Smooth muscle cell (in vitro differentiated cells): ENCODE data around the gene ZNF385C. TPM values are rescaled to one million over a fixed set of nuclear protein-coding genes. Genes with fewer than 3 reads are reported as not detected.
A peak's percentile ranks its signal among the peaks of the same experiment; 100 is the strongest.

Experiments used
- DNase-seq: peaks from one replicate; lab custom pipeline; 2025; ENCODE audit not compliant: unreplicated experiment; lab: John Stamatoyannopoulos, UW
- H2AFZ ChIP-seq: fragments of 200-600 bp; sonication (generic); 2 replicates; pipeline ENCODE4 v1.6.0; 2016; ENCODE audit warnings: antibody characterized with exemption, low read depth, mild to moderate bottlenecking
- H3F3A ChIP-seq: fragments of 200-600 bp; sonication (generic); 2 replicates; pipeline ENCODE4 v1.6.0; 2017; ENCODE audit warnings: antibody characterized with exemption, low read depth
- H3K27ac ChIP-seq: fragments of 200-600 bp; sonication (generic); 2 replicates; pipeline ENCODE4 v1.5.1; 2016; ENCODE audit warnings: low read depth, mild to moderate bottlenecking
- H3K27me3 ChIP-seq: fragments of 200-600 bp; sonication (generic); 2 replicates; pipeline ENCODE4 v1.6.1; 2016; ENCODE audit warnings: low read depth, mild to moderate bottlenecking
- H3K36me3 ChIP-seq: fragments of 200-600 bp; sonication (generic); 2 replicates; pipeline ENCODE4 v1.5.1; 2016; ENCODE audit warnings: low read depth
- H3K4me1 ChIP-seq: fragments of 200-600 bp; sonication (generic); 2 replicates; pipeline ENCODE4 v1.5.1; 2016; ENCODE audit warnings: low read depth
- H3K4me2 ChIP-seq: fragments of 200-600 bp; sonication (generic); 2 replicates; pipeline ENCODE4 v1.6.0; 2016; ENCODE audit warnings: mild to moderate bottlenecking
- H3K4me3 ChIP-seq: fragments of 200-600 bp; sonication (generic); 2 replicates; pipeline ENCODE4 v1.5.1; 2016; ENCODE audit warnings: mild to moderate bottlenecking
- H3K79me2 ChIP-seq: fragments of 200-600 bp; sonication (generic); 2 replicates; pipeline ENCODE4 v1.6.0; 2016; ENCODE audit warnings: low read depth, mild to moderate bottlenecking
- H3K9ac ChIP-seq: fragments of 200-600 bp; sonication (generic); 2 replicates; pipeline ENCODE4 v1.6.0; 2016; ENCODE audit warnings: low read depth
- H3K9me3 ChIP-seq: fragments of 200-600 bp; sonication (generic); replicated peaks from 2 replicates; pipeline ENCODE4 v1.5.1; 2016; ENCODE audit warnings: low read depth
- H4K20me1 ChIP-seq: fragments of 200-600 bp; sonication (generic); 2 replicates; pipeline ENCODE4 v1.6.0; 2016; ENCODE audit warnings: low read depth
- CTCF ChIP-seq: fragments of 200-600 bp; sonication (generic); IDR thresholded peaks from 2 replicates; pipeline ENCODE4 v1.5.1; 2017; ENCODE audit warnings: borderline replicate concordance, mild to moderate bottlenecking, antibody characterized with exemption; ENCODE audit not compliant: insufficient read depth, poor library complexity, severe bottlenecking
- WGBS: methylation state at CpG from one replicate; pipeline ENCODE4 v1.1.7; 2016; ENCODE audit warnings: low lambda C conversion rate; 5-methylcytosine and 5-hydroxymethylcytosine counted together
- polyA plus RNA-seq: library from polyadenylated mRNA; unstranded; fragments of >200 nt; fragmentation: Nextera tagmentation; extraction: Ambion mirVana; gene quantifications from 2 replicates; pipeline ENCODE4 v1.2.1, GENCODE V29; 2016
- total RNA-seq: library from RNA; depleted of rRNA; stranded (reverse); fragments of >200 nt; gene quantifications from 2 replicates; pipeline ENCODE4 v1.2.3, GENCODE V29; 2014

ZNF385C gene
- total and polyA plus RNA-seq, 2 experiments from 2014 or later: 0.45 to 0.70 TPM

- no peak overlapping the region for H3K4me2 ChIP-seq
- 100% methylated on average over 2 of the region's 2 CpGs for WGBS
These were observed 96.5 kb downstream of the ZNF385C start for GRCh38 chr17:42001729-42002128.

GRCh38 chr17:42000413-42001133 lies 97.7 kb downstream of the ZNF385C start:
- H3K27me3 ChIP-seq: no peaks in the 10 kb centered on the region
- peaks cover 6% of the 10 kb centered on the region for H3F3A ChIP-seq
- H3K9me3 ChIP-seq: no peaks in the 10 kb centered on the region
- no peak overlapping the region for H3K27ac ChIP-seq
- H3K4me3 ChIP-seq: no peak overlapping the region
- no peak overlapping the region for H2AFZ ChIP-seq
- no peak for DNase-seq
- no peak overlapping the region for H3K9ac ChIP-seq
- no peaks in the 10 kb centered on the region for H3K4me1 ChIP-seq
- peaks cover 6% of the 10 kb centered on the region for H3K36me3 ChIP-seq
- H3K4me2 ChIP-seq: no peak overlapping the region
- 100% methylated on average over 3 of the region's 3 CpGs for WGBS
- peaks cover 53% of the 10 kb centered on the region for H3K79me2 ChIP-seq
- TF ChIP-seq CTCF: no peak
- H4K20me1 ChIP-seq: peaks cover 95% of the 10 kb centered on the region

More at GRCh38 chr17:42001729-42002128, 96.5 kb downstream of the ZNF385C start:
- Histone ChIP-seq H3K27ac (no peak overlapping the region), H4K20me1 (peaks cover 95% of the 10 kb centered on the region), H3K27me3 (no peaks in the 10 kb centered on the region), H3K9me3 (no peaks in the 10 kb centered on the region), H3K4me3 (no peak overlapping the region), H2AFZ (no peak overlapping the region), H3K36me3 (peaks cover 6% of the 10 kb centered on the region), H3K4me1 (no peaks in the 10 kb centered on the region), H3K79me2 (peaks cover 65% of the 10 kb centered on the region), H3K9ac (no peak overlapping the region), H3F3A (peaks cover 6% of the 10 kb centered on the region)
- TF ChIP-seq CTCF: no peak
- no peak for DNase-seq

GRCh38 chr17:41998497-41998896 lies 99.8 kb downstream of the ZNF385C start:
- WGBS: 50% methylated on average over 2 of the region's 2 CpGs
- Histone ChIP-seq H3K4me3 (no peak overlapping the region), H3K4me2 (no peak overlapping the region), H3F3A (peaks cover 6% of the 10 kb centered on the region), H3K27me3 (no peaks in the 10 kb centered on the region), H4K20me1 (peaks cover 81% of the 10 kb centered on the region), H2AFZ (no peak overlapping the region), H3K9ac (no peak overlapping the region), H3K27ac (no peak overlapping the region), H3K36me3 (peaks cover 8% of the 10 kb centered on the region), H3K4me1 (no peaks in the 10 kb centered on the region), H3K79me2 (peaks cover 32% of the 10 kb centered on the region), H3K9me3 (no peaks in the 10 kb centered on the region)
- DNase-seq: no peak
- no peak for TF ChIP-seq CTCF

- no peak overlapping the region for H3K4me3 ChIP-seq
- no peaks in the 10 kb centered on the region for H3K9me3 ChIP-seq
- peaks cover 15% of the 10 kb centered on the region for H3K79me2 ChIP-seq
- no peak overlapping the region for H2AFZ ChIP-seq
- no peak overlapping the region for H3K4me2 ChIP-seq
- H3K9ac ChIP-seq: no peak overlapping the region
- H4K20me1 ChIP-seq: peaks cover 67% of the 10 kb centered on the region
- WGBS: 95% methylated on average over 2 of the region's 2 CpGs
- peak overlapping the region; percentile 73 for H3K27ac ChIP-seq
- no peaks in the 10 kb centered on the region for H3K27me3 ChIP-seq
- no peak for DNase-seq
- no peaks in the 10 kb centered on the region for H3K4me1 ChIP-seq
- no peak for TF ChIP-seq CTCF
- H3F3A ChIP-seq: no peaks in the 10 kb centered on the region
- peaks cover 18% of the 10 kb centered on the region for H3K36me3 ChIP-seq
These were observed 101.5 kb downstream of the ZNF385C start for GRCh38 chr17:41996855-41997164.
